Endothelial cell of umbilical vein (primary cell): ENCODE data around the gene ATP13A3. TPM values are rescaled to one million over a fixed set of nuclear protein-coding genes. Genes with fewer than 3 reads are reported as not detected.

Source experiments
- BruUV-seq: library from RNA; stranded (reverse); fragments of 400-500 nt; replicated peaks from 2 replicates; lab custom pipeline; 2021; lab: Mats Ljungman, UMichigan
- CTCF ChIA-PET: fragments of 300-600, 350-600 bp; sonication (Branson Sonifier 250); formaldehyde crosslinking; loops from one replicate; lab custom pipeline; 2021; ENCODE audit warnings: antibody characterized with exemption, inconsistent platforms; lab: Charles Lee
- POLR2A ChIA-PET: fragments of 300-600, 350-600 bp; sonication (Branson Sonifier 250); formaldehyde crosslinking; loops from one replicate; lab custom pipeline; 2021; ENCODE audit warnings: antibody characterized with exemption, inconsistent platforms; lab: Charles Lee
- DNase-seq: peaks from one replicate; pipeline ENCODE4 v3.0.0-alpha.2; 2011; ENCODE audit warnings: low read depth, low spot score
- FAIRE-seq: peaks from 2 replicates; lab custom pipeline; 2011; peaks lifted over from hg19 to GRCh38; lab: Jason Lieb, UNC
- H2AFZ ChIP-seq: 2 replicates; pipeline ENCODE4 v1.6.0; 2012; ENCODE audit warnings: low read depth, low read length, control low read depth, inconsistent platforms
- H3K27ac ChIP-seq: 2 replicates; pipeline ENCODE4 v1.5.1; 2011; ENCODE audit warnings: low read depth, mild to moderate bottlenecking, control low read depth, low read length, moderate library complexity; ENCODE audit not compliant: insufficient read depth
- H3K27me3 ChIP-seq, 2 experiments: 2 replicates each; pipeline versions ENCODE4 v1.6.0 to v1.6.1; 2011; ENCODE audit warnings: low read length in 2 of 2, mixed read lengths in 1 of 2; ENCODE audit not compliant: control insufficient read depth in 2 of 2, insufficient read depth in 2 of 2
- H3K36me3 ChIP-seq, 2 experiments: 2 replicates in 1 of 2; 3 replicates in 1 of 2; pipeline ENCODE4 v1.5.1; 2011; ENCODE audit warnings: low read length in 2 of 2, mild to moderate bottlenecking in 1 of 2, moderate library complexity in 1 of 2; ENCODE audit not compliant: control insufficient read depth in 2 of 2, insufficient read depth in 2 of 2; ENCODE audit errors: extremely low read depth in 1 of 2
- H3K4me1 ChIP-seq: 3 replicates; pipeline ENCODE4 v1.5.1; 2011; ENCODE audit warnings: mild to moderate bottlenecking, low read length; ENCODE audit not compliant: control insufficient read depth, insufficient read depth; ENCODE audit errors: extremely low read depth
- H3K4me2 ChIP-seq: 2 replicates; pipeline ENCODE4 v1.6.1; 2011; ENCODE audit warnings: low read length, control low read depth, mixed read lengths; ENCODE audit not compliant: insufficient read depth
- H3K4me3 ChIP-seq, 3 experiments: fragments of 200-600 bp in 1 of 3; sonication (generic), shearing (Covaris generic) in 1 of 3; replicated peaks in 1 of 3; 2 replicates each; pipeline ENCODE4 v1.5.1; 2011 to 2016; ENCODE audit warnings: control low read depth in 3 of 3, low read length in 3 of 3, mild to moderate bottlenecking in 2 of 3, inconsistent platforms in 1 of 3, low read depth in 1 of 3, moderate library complexity in 1 of 3; ENCODE audit not compliant: insufficient read depth in 1 of 3
- H3K79me2 ChIP-seq: 2 replicates; pipeline ENCODE4 v1.6.0; 2012; ENCODE audit warnings: low read length, inconsistent platforms; ENCODE audit not compliant: control insufficient read depth, insufficient read depth
- H3K9ac ChIP-seq: replicated peaks from 2 replicates; pipeline ENCODE3; 2011; ENCODE audit warnings: low read length, control low read depth; ENCODE audit not compliant: insufficient read depth; ENCODE audit errors: extremely low read depth
- H3K9me1 ChIP-seq: replicated peaks from 3 replicates; pipeline ENCODE4 v1.6.0; 2011; ENCODE audit warnings: mild to moderate bottlenecking, low read length; ENCODE audit not compliant: control insufficient read depth, insufficient read depth; ENCODE audit errors: extremely low read depth
- H3K9me3 ChIP-seq: replicated peaks from 2 replicates; pipeline ENCODE4 v1.5.1; 2012; ENCODE audit warnings: low read length, inconsistent platforms; ENCODE audit not compliant: control insufficient read depth, insufficient read depth
- H4K20me1 ChIP-seq: replicated peaks from 2 replicates; pipeline ENCODE3; 2011; ENCODE audit warnings: mild to moderate bottlenecking, low read length; ENCODE audit not compliant: control insufficient read depth, insufficient read depth; ENCODE audit errors: extremely low read depth
- CTCF ChIP-seq, 2 donors: IDR thresholded peaks; 1 replicate in 1 of 2; 2 replicates in 1 of 2; pipeline ENCODE4 v1.5.1; 2011; ENCODE audit warnings: low read length in 2 of 2, mild to moderate bottlenecking in 2 of 2, moderate library complexity in 2 of 2, control low read depth in 1 of 2, inconsistent platforms in 1 of 2, low read depth in 1 of 2; ENCODE audit not compliant: insufficient read depth in 1 of 2; ENCODE audit errors: extremely low read depth in 1 of 2
- EZH2 ChIP-seq: IDR thresholded peaks from 2 replicates; pipeline ENCODE4 v1.6.1; 2012; ENCODE audit warnings: borderline replicate concordance, low read depth, mild to moderate bottlenecking, moderate library complexity, low read length, inconsistent platforms; ENCODE audit not compliant: severe bottlenecking
- FOS ChIP-seq: IDR thresholded peaks from 2 replicates; pipeline ENCODE4 v1.6.1; 2011; ENCODE audit warnings: mild to moderate bottlenecking, low read length, moderate library complexity, borderline replicate concordance; ENCODE audit not compliant: insufficient read depth
- GATA2 ChIP-seq: IDR thresholded peaks from 2 replicates; pipeline ENCODE4 v1.7.0; 2011; ENCODE audit warnings: low read depth, mild to moderate bottlenecking, moderate library complexity, mixed read lengths, low read length; ENCODE audit not compliant: insufficient read length, insufficient read depth
- JUN ChIP-seq: IDR thresholded peaks from 2 replicates; pipeline ENCODE4 v1.6.1; 2011; ENCODE audit warnings: borderline replicate concordance, low read depth; ENCODE audit not compliant: insufficient read length, insufficient read depth
- MAX ChIP-seq: IDR thresholded peaks from 2 replicates; pipeline ENCODE4 v1.6.1; 2011; ENCODE audit not compliant: insufficient read depth, insufficient read length
- MYC ChIP-seq: IDR thresholded peaks from one replicate; pipeline ENCODE4 v1.6.1; 2011; ENCODE audit warnings: mild to moderate bottlenecking, low read depth, low read length
- POLR2A ChIP-seq: IDR thresholded peaks from 2 replicates; pipeline ENCODE4 v1.6.1; 2012; ENCODE audit warnings: low read depth, mild to moderate bottlenecking, control low read depth, low read length
- POLR2AphosphoS5 ChIP-seq: IDR thresholded peaks from 2 replicates; pipeline ENCODE4 v1.6.1; 2012; ENCODE audit warnings: low read depth, mild to moderate bottlenecking, control low read depth, low read length, moderate library complexity; ENCODE audit not compliant: insufficient read depth
- dilution Hi-C: fragments of 300-500 bp; cut with MboI; formaldehyde crosslinking; loops from one replicate; pipeline ENCODE4 v1.15.0; 2019; ENCODE audit warnings: low sequenced_read_pairs; ENCODE audit not compliant: extremely low pct_ligation_motif_present
- intact Hi-C: fragments of 100-400 bp; cut with micrococcal nuclease; formaldehyde crosslinking; loops from one replicate; pipeline ENCODE4 v1.10.0; 2022
- polyA plus RNA-seq, 4 experiments: library from polyadenylated mRNA; depleted of rRNA in 3 of 4; stranded (reverse) in 3 of 4; unstranded in 1 of 4; fragments of >200 nt; gene quantifications; 2 replicates each; pipeline versions ENCODE4 v1.2.1 to v1.2.3, GENCODE V29; 2011 to 2012; ENCODE audit warnings: missing spikeins in 1 of 4
- total RNA-seq: library from RNA; stranded (reverse); gene quantifications from 2 replicates; pipeline ENCODE4 v1.2.3, GENCODE V29; 2021

The ATP13A3 gene
- total and polyA plus RNA-seq, 2 donors (not counting 3 experiments of a cell fraction or from before 2014, with no cell fraction given): 12.0 to 59.0 TPM

- no peaks in the 10 kb centered on the region for H3K9me3 ChIP-seq
- no peaks in the 10 kb centered on the region for H4K20me1 ChIP-seq
- peaks cover 13% of the 10 kb centered on the region for H3K79me2 ChIP-seq
- intact Hi-C loops: no loop called here
- FAIRE-seq (no peak), DNase-seq (no peak)
- dilution Hi-C loops: no loop called here
- no peak overlapping the region for H3K27ac ChIP-seq
- peaks cover 0 to 7% of the 10 kb centered on the region in 2 experiments for H3K36me3 ChIP-seq
- no peak overlapping the region for H3K4me2 ChIP-seq
- H3K27me3 ChIP-seq: no peaks in the 10 kb centered on the region
- H2AFZ ChIP-seq: no peak overlapping the region
- H3K9me1 ChIP-seq: no peaks in the 10 kb centered on the region
- no TSS peak for BruUV-seq
- TF ChIP-seq MYC: no peak
- TF ChIP-seq CTCF (IDR thresholded peaks at IDR 0.05; ENCODE audit: extremely low read depth in 1 of 2, insufficient read depth in 1 of 2, low read depth in 1 of 2, low read length in 2 of 2): no peak
- no peak for TF ChIP-seq MAX
- TF ChIP-seq POLR2A: no peak
- no peak for TF ChIP-seq POLR2AphosphoS5
- no peak for TF ChIP-seq JUN
- TF ChIP-seq EZH2: no peak
- no peak for TF ChIP-seq GATA2
- TF ChIP-seq FOS: no peak
- no peak overlapping the region for H3K9ac ChIP-seq
- no peaks in the 10 kb centered on the region for H3K4me1 ChIP-seq
- H3K4me3 ChIP-seq: no peak overlapping the region
- CTCF ChIA-PET: interaction anchor here (0.8 to 1.6 kb wide), 6 partner anchors 9 to 137 kb away, joined by 3 to 6 read pairs (median 4); no protein-coding TSS in a partner anchor
- POLR2A ChIA-PET: no interaction called here
Observed at GRCh38 chr3:194458131-194458530, 28.7 kb downstream of the ATP13A3 start.
